KMS-11 (cell line): Measurements from ENCODE around the gene SYCP3.
A peak's percentile ranks its signal among the peaks of the same experiment; 100 is the strongest.

Source experiments
- H2AFZ ChIP-seq: fragments of 200-600 bp; sonication (generic); 2 replicates; pipeline ENCODE4 v1.6.1; 2016; ENCODE audit warnings: antibody characterized with exemption, mixed run types, low read depth
- H3K27ac ChIP-seq: fragments of 200-600 bp; sonication (generic); 2 replicates; pipeline ENCODE4 v1.6.1; 2016; ENCODE audit warnings: mild to moderate bottlenecking, mixed run types
- H3K27me3 ChIP-seq: fragments of 200-600 bp; sonication (generic); 2 replicates; pipeline ENCODE4 v1.6.1; 2017; ENCODE audit warnings: mild to moderate bottlenecking, low read depth, mixed run types, moderate library complexity; ENCODE audit not compliant: insufficient read depth
- H3K36me3 ChIP-seq: fragments of 200-600 bp; sonication (generic); 2 replicates; pipeline ENCODE4 v1.6.1; 2017; ENCODE audit warnings: mild to moderate bottlenecking, mixed run types; ENCODE audit not compliant: insufficient read depth
- H3K4me1 ChIP-seq: fragments of 200-600 bp; sonication (generic); 2 replicates; pipeline ENCODE4 v1.6.1; 2016; ENCODE audit warnings: mild to moderate bottlenecking, low read depth, mixed run types; ENCODE audit not compliant: poor library complexity, severe bottlenecking
- H3K4me2 ChIP-seq: fragments of 200-600 bp; sonication (generic); 2 replicates; pipeline ENCODE4 v1.7.0; 2016; ENCODE audit warnings: mild to moderate bottlenecking, mixed run types
- H3K4me3 ChIP-seq: fragments of 200-600 bp; sonication (generic); IDR thresholded peaks from 2 replicates; pipeline ENCODE4 v1.6.1; 2017; ENCODE audit warnings: low read depth, low read length, mixed read lengths; ENCODE audit not compliant: insufficient read depth
- H3K79me2 ChIP-seq: fragments of 200-600 bp; sonication (generic); 2 replicates; pipeline ENCODE4 v1.6.1; 2016; ENCODE audit warnings: low read depth, mixed run types; ENCODE audit not compliant: insufficient read depth
- H3K9ac ChIP-seq: fragments of 200-600 bp; sonication (generic); 2 replicates; pipeline ENCODE4 v1.6.1; 2016; ENCODE audit warnings: mild to moderate bottlenecking, mixed run types
- H4K20me1 ChIP-seq: fragments of 200-600 bp; sonication (generic); 2 replicates; pipeline ENCODE4 v1.6.1; 2016; ENCODE audit warnings: mild to moderate bottlenecking, mixed run types; ENCODE audit not compliant: insufficient read depth
- CTCF ChIP-seq: fragments of 200-600 bp; sonication (generic); conservative IDR thresholded peaks from 2 replicates; pipeline ENCODE4 v1.6.1; 2017; ENCODE audit warnings: low read depth, mild to moderate bottlenecking, antibody characterized with exemption, low read length, moderate library complexity, mixed read lengths

The SYCP3 gene

GRCh38 chr12:101698800-101699347 lies 40.4 kb downstream of the SYCP3 start:
- Histone ChIP-seq H3K79me2 (peaks cover 18% of the 10 kb centered on the region; the same call in 1 of the 2 replicates), H2AFZ (peak overlapping the region; percentile 65), H3K4me3 (no peak overlapping the region), H4K20me1 (no peaks in the 10 kb centered on the region), H3K4me2 (peak overlapping the region; percentile 40), H3K27ac (no peak overlapping the region; the same call in 1 of the 2 replicates), H3K36me3 (no peaks in the 10 kb centered on the region), H3K9ac (peak overlapping the region; percentile 74; the same call in 1 of the 2 replicates), H3K27me3 (no peaks in the 10 kb centered on the region), H3K4me1 (peaks cover 15% of the 10 kb centered on the region)
- TF ChIP-seq CTCF: no peak

DNA sequence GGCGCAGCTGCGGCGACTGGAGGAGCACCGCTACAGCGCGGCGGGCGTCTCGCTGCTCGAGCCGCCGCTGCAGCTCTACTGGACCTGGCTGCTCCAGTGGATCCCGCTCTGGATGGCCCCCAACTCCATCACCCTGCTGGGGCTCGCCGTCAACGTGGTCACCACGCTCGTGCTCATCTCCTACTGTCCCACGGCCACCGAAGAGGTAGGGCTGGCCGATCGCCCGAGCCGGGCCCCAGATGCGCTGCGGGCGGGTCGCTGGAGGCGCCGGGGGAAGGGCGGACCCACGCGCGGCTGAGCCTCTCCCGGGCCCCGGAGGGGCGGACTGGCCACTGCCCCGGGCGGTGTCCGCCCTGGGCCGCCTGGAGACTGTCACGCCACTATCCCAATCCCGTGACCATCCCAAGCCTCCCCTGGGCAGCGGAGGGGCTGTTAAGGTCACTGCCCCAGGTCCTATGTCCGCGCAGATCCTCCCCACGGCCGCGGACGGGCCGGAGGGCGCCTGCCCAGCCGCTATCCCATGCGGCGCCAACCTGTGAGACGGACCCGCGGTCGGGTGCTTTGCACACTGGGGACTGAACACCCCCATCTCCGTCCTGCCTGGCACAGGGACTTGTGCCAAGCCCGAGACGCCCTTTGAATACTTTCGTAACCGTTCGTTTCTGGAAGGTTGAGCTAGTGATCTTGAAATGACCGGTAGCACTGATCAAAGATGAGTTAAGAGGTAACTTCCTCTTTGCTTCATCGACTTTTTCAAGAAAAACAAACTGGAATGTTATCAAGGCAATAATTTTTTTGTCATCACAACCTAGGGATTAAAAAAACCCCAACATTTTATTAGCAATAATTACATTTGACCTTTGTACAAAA lies 41.1 kb downstream of the SYCP3 start:
- H2AFZ ChIP-seq: peak overlapping the region; percentile 65
- H3K4me3 ChIP-seq: no peak overlapping the region
- no peaks in the 10 kb centered on the region for H4K20me1 ChIP-seq
- peaks cover 15% of the 10 kb centered on the region for H3K4me1 ChIP-seq
- no peak for TF ChIP-seq CTCF
- H3K27ac ChIP-seq: peak overlapping the region; percentile 45
- peak overlapping the region; percentile 40 for H3K4me2 ChIP-seq
- peak overlapping the region; percentile 74 for H3K9ac ChIP-seq
- no peaks in the 10 kb centered on the region for H3K36me3 ChIP-seq
- H3K79me2 ChIP-seq: peaks cover 18% of the 10 kb centered on the region; the same call in 1 of the 2 replicates
- H3K27me3 ChIP-seq: no peaks in the 10 kb centered on the region

DNA sequence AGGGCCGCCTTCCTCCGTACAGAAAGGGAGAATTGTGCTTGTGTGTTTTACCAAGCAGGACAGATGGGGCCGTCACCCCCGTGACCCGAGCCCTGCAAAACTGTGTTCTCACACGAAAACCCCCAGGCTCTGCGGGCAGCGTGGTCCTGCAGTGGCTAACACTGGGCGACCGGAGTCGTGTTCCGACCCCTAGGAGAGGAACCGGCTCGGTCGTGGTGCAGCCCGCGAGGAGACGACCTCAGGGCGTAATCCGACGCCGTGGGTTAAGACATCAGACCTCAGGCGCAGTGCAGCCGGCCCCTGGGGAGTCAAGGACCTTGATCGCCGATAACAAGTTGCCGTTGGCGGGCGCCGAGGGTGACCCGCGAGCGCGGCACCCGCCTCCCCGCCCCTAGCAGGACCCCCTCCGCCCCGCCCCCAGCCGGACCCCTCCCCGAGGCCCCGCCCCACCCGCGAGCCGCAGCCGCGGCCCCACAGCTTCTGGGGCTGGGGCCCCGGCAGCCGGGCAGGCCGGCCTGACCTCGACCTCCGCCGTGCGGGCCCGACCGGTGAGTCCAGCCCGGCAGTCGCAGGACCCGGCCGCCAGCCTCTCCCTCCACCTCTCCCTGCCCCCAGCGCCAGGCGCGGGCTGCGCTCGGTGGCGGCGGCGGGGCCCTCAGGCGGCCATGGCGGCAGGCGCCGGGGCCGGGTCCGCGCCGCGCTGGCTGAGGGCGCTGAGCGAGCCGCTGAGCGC lies 41.9 kb downstream of the SYCP3 start, which contains the start of gene CHPT1:
Gene CHPT1 (plus strand): TSS at position 444 of the 733 bp plus-strand sequence. CDS start 222 bp downstream, at position 666.
- H3K4me1 ChIP-seq: peaks cover 15% of the 10 kb centered on the region
- H3K4me3 ChIP-seq: no peak within 1 kb of the TSS
- H3K36me3 ChIP-seq: no peaks in the 10 kb centered on the region
- peak within 1 kb of the TSS; percentile 74 for H3K9ac ChIP-seq
- H2AFZ ChIP-seq: peak within 1 kb of the TSS; percentile 90
- peaks cover 14% of the 10 kb centered on the region; the same call in 1 of the 2 replicates for H3K79me2 ChIP-seq
- TF ChIP-seq CTCF: no peak
- H4K20me1 ChIP-seq: no peaks in the 10 kb centered on the region
- H3K27me3 ChIP-seq: no peaks in the 10 kb centered on the region
- H3K4me2 ChIP-seq: peak within 1 kb of the TSS; percentile 71
- H3K27ac ChIP-seq: peak within 1 kb of the TSS; percentile 49
